ENCODE results near the gene C9orf85. TPM values are rescaled to one million over a fixed set of nuclear protein-coding genes. Genes with fewer than 3 reads are reported as not detected.

C9orf85 gene
- total RNA-seq, 1 experiment from 2014 or later, result 14.4 TPM

GRCh38 chr9:71878327-71879274, 32.8 kb upstream of the C9orf85 start:
- H3K14ac ChIP-seq (ENCODE audit: insufficient read depth, low read length), result no peak overlapping the region
- H2BK15ac ChIP-seq (ENCODE audit: low read depth, low read length), result no peak overlapping the region
- peak overlapping the region in 2 of 3 experiments; percentile 23 to 84; a peak in 2 of 7 replicates for H3K27ac Mint-ChIP-seq
- H3K27me3 Mint-ChIP-seq (ENCODE audit: low read depth), result no peaks in the 10 kb centered on the region
- no peak overlapping the region for H4K5ac ChIP-seq (ENCODE audit: insufficient read length, low read depth, low read length)
- no peak overlapping the region for H4K8ac ChIP-seq (replicated peaks; ENCODE audit: insufficient read length, low read depth, low read length)
- no peak for DNase-seq
- H3K18ac ChIP-seq (ENCODE audit: insufficient read length, low read depth, low read length), result no peak overlapping the region
- H4K91ac ChIP-seq (ENCODE audit: insufficient read length, low read depth, low read length), result no peak overlapping the region
- no peaks in the 10 kb centered on the region for H4K20me1 ChIP-seq (ENCODE audit: control insufficient read depth, insufficient read depth, insufficient read length)
- no peak overlapping the region for H2AFZ ChIP-seq (ENCODE audit: low read length)
- H3K9me3 ChIP-seq (ENCODE audit: control insufficient read depth, low read depth, low read length), result no peaks in the 10 kb centered on the region
- no peak overlapping the region for H3K27ac ChIP-seq (ENCODE audit: insufficient read length, low read depth, low read length)
- H2AK5ac ChIP-seq (ENCODE audit: insufficient read length, low read length), result no peak overlapping the region
- no peaks in the 10 kb centered on the region; the same call in 1 of the 2 replicates for H3K4me1 ChIP-seq (ENCODE audit: insufficient read depth, low read length)
- H3K4me2 ChIP-seq (ENCODE audit: insufficient read depth, insufficient read length, low read length), result no peak overlapping the region
- no peak overlapping the region for H2BK5ac ChIP-seq (ENCODE audit: insufficient read length, low read length)
- WGBS (ENCODE audit: extremely low coverage, insufficient read length, low lambda C conversion rate), result no CpG with 5 or more reads among the region's 4 CpGs
- no peak overlapping the region for H2BK20ac ChIP-seq (ENCODE audit: low read depth, low read length, poor library complexity, severe bottlenecking)
- H3K4ac ChIP-seq (ENCODE audit: low read depth, low read length), result no peak overlapping the region
- H3K4me1 Mint-ChIP-seq, result peaks cover 26 to 29% of the 10 kb centered on the region in 2 experiments
- peaks cover 12 to 26% of the 10 kb centered on the region in 2 experiments; a peak in 4 of 5 replicates for H3K9me3 Mint-ChIP-seq
- peaks cover 49% of the 10 kb centered on the region for H3K79me2 ChIP-seq (ENCODE audit: insufficient read depth, low read length)
- no peak overlapping the region for H3K4me3 Mint-ChIP-seq
- no peak overlapping the region for H3K56ac ChIP-seq (ENCODE audit: insufficient read length, low read depth, low read length)
- H3K9ac ChIP-seq (ENCODE audit: extremely low read depth, insufficient read length, low read length), result no peak overlapping the region
- H3K79me1 ChIP-seq (ENCODE audit: insufficient read depth, low read depth, low read length, poor library complexity, severe bottlenecking), result peaks cover 3% of the 10 kb centered on the region
- no peak for TF ChIP-seq CTCF (conservative IDR thresholded peaks at IDR 0.05)
- H3K23me2 ChIP-seq (ENCODE audit: insufficient read length, low read depth, low read length, poor library complexity, severe bottlenecking), result no peaks in the 10 kb centered on the region
- no peak overlapping the region for H2BK120ac ChIP-seq (ENCODE audit: low read depth, low read length, poor library complexity, severe bottlenecking)
- peaks cover 23 to 40% (median 33%) of the 10 kb centered on the region in 3 experiments for H3K36me3 Mint-ChIP-seq (ENCODE audit: insufficient read depth in 1 of 3, low read depth in 3 of 3)
- no peak overlapping the region for H3K23ac ChIP-seq (ENCODE audit: insufficient read length, low read depth, low read length)
- H2BK12ac ChIP-seq (ENCODE audit: insufficient read length, low read depth, low read length), result no peak overlapping the region
- no peaks in the 10 kb centered on the region for H3K27me3 ChIP-seq (ENCODE audit: insufficient read depth, low read length)
- no peak overlapping the region for H3T11ph ChIP-seq (ENCODE audit: low read length)

Data from H9 (cell line).